GM12878 (cell line): Measurements from ENCODE around the gene C3orf20. TPM values are rescaled to one million over a fixed set of nuclear protein-coding genes. Genes with fewer than 3 reads are reported as not detected.

ENCODE experiments used
- CEBPZ ChIP-seq: fragments of 150-350 bp; IDR thresholded peaks from 2 replicates; pipeline ENCODE4 v1.6.1; 2016; ENCODE audit warnings: low read depth, low read length
- CTCF ChIP-seq, 3 experiments: IDR thresholded peaks in 2 of 3; conservative IDR thresholded peaks in 1 of 3; 2 replicates each; pipeline ENCODE4 v1.5.1; 2011; ENCODE audit warnings: low read depth in 3 of 3, low read length in 3 of 3, mild to moderate bottlenecking in 3 of 3, control low read depth in 2 of 3, moderate library complexity in 2 of 3, inconsistent platforms in 1 of 3, mixed read lengths in 1 of 3; ENCODE audit not compliant: control insufficient read depth in 2 of 3, insufficient read depth in 1 of 3; ENCODE audit errors: extremely low read depth in 1 of 3
- RFX5 ChIP-seq: IDR thresholded peaks from 2 replicates; pipeline ENCODE4 v1.6.1; 2011; ENCODE audit warnings: low read depth, low read length, improper control_type of control experiment
- TCF12 ChIP-seq: IDR thresholded peaks from 2 replicates; pipeline ENCODE4 v1.6.1; 2011; ENCODE audit warnings: low read depth, mild to moderate bottlenecking, low read length
- polyA plus RNA-seq, 11 experiments: library from polyadenylated mRNA; depleted of rRNA in 4 of 11; unstranded in 6 of 11; stranded (reverse) in 5 of 11; fragments of >200 nt; fragmentation: Nextera tagmentation in 4 of 11; fragmentation: Illumina TruSeq in 1 of 11; extraction: Ambion mirVana in 4 of 11; extraction: Trizol in 1 of 11; gene quantifications; 1 replicate in 1 of 11; 2 replicates in 10 of 11; pipeline versions ENCODE4 v1.2.1 to v1.2.3, GENCODE V29; 2011 to 2016; ENCODE audit warnings: inconsistent platforms in 2 of 11, missing spikeins in 2 of 11, low read depth in 1 of 11
- total RNA-seq, 4 experiments: library from RNA; depleted of rRNA in 3 of 4; stranded (reverse); fragments of >200 nt in 3 of 4; fragmentation: Illumina TruSeq in 1 of 4; extraction: Trizol in 1 of 4; gene quantifications; 2 replicates each; pipeline versions ENCODE4 v1.2.1 to v1.2.3, GENCODE V29; 2013 to 2021

Gene C3orf20
- total and polyA plus RNA-seq, 10 of the 15 experiments (the other 5 are each of a cell fraction or from before 2014, with no cell fraction given), result 0.05 to 2.9 (median 1.0) TPM

GRCh38 chr3:14780927-14781507 is 106.1 kb downstream of the C3orf20 start (continued):
- TF ChIP-seq RFX5 (no peak), TCF12 (no peak), CTCF (IDR thresholded peaks at IDR 0.05 in 2 of 3, conservative IDR thresholded peaks at IDR 0.05 in 1 of 3; ENCODE audit: control insufficient read depth in 2 of 3, extremely low read depth in 1 of 3, insufficient read depth in 1 of 3, low read depth in 3 of 3, low read length in 3 of 3) (peak; percentile 80 to 93 (median 87)), CEBPZ (no peak)
- TF ChIP-seq, all 136 proteins: peak for 6
